GM18507 (cell line): ENCODE data around the gene ITPK1.

Experiments
- DNase-seq: peaks from one replicate; pipeline ENCODE4 v3.0.0; 2011; ENCODE audit warnings: low read depth; ENCODE audit not compliant: insufficient read length; ENCODE audit errors: extremely low spot score
- FAIRE-seq: peaks from 2 replicates; lab custom pipeline; 2011; peaks lifted over from hg19 to GRCh38; lab: Jason Lieb, UNC

The ITPK1 gene

GRCh38 chr14:93033983-93034670 is 81.6 kb downstream of the ITPK1 start:
- DNase-seq (peak; percentile 70), FAIRE-seq (peak; percentile 88)

- DNase-seq: no peak
- FAIRE-seq: no peak
Measured at GRCh38 chr14:93033084-93033982, 82.4 kb downstream of the ITPK1 start.

- FAIRE-seq (no peak), DNase-seq (no peak)
Measured at GRCh38 chr14:93032421-93032936, 83.2 kb downstream of the ITPK1 start.

- FAIRE-seq: no peak
- no peak for DNase-seq
Measured at GRCh38 chr14:93031505-93032315, 84.0 kb downstream of the ITPK1 start.

DNA sequence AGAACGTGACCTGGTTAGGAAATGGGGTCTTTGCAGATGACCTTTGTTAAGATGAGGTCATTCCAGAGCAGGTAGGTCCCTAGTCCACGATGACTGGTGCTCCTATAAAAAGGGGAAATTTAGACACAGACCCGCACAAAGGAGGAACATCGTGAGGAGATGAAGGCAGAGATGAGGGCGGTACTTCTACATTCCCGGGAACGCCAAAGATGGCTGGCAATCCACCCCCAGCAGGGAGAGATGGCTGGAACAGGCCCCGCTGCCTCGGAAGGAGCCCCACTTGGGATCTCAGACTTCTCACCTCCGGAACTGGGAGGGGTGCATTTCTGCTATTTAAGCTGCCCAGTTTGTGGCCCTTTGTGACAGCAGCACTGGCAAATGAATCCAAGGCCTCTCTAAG is 85.0 kb downstream of the ITPK1 start:
- FAIRE-seq (no peak), DNase-seq (no peak)

DNA sequence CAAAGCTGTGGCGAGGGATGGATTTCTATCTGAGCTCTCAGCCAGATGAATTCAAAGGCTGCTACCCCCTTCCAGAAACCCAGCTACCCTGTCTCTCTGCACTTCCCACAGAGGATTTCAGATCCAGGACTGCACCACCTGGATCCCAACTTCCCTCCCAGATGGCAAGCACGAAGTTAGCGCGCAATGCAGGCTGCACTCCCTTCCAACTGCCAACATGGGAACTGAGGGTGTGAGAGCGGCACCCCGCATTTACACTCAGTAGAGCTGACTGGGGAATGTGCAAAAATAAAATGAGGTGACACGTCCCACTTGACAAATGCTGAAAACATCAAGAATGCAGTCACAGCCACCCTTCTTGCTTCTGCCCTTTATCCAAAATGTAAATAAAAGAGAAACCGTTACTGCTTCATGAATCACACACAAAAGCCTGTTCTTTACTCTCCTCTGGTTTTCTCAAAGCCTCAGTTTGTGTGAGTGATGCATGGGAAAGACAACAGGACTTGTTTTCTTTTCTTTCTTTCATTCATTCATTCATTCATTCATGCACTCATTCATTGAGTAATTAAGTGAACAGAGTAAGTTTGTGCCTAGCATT is 85.7 kb downstream of the ITPK1 start:
- no peak for DNase-seq
- no peak for FAIRE-seq

DNA sequence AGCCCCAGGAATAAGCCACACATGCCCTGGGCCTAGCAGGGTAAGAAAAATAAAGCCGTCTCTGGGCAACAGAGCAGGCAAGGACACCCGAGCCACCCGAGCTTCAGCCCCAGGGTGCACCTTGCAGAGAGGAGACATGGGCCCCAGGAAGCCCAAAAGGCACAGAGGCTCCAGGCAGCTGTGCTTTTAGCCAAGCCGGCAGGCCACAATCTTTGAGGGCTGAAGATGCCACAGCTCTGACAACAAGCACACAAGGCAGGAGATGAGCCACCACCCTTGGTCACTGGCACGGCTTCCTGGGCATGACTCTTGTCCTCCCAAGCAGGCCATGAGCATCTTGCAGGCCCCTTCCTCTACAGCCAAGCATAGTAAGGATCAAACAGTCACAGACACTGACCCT is 86.3 kb downstream of the ITPK1 start:
- DNase-seq (no peak), FAIRE-seq (no peak)

GRCh38 chr14:93028724-93029076 is 87.0 kb downstream of the ITPK1 start:
- DNase-seq (no peak), FAIRE-seq (no peak)

DNA sequence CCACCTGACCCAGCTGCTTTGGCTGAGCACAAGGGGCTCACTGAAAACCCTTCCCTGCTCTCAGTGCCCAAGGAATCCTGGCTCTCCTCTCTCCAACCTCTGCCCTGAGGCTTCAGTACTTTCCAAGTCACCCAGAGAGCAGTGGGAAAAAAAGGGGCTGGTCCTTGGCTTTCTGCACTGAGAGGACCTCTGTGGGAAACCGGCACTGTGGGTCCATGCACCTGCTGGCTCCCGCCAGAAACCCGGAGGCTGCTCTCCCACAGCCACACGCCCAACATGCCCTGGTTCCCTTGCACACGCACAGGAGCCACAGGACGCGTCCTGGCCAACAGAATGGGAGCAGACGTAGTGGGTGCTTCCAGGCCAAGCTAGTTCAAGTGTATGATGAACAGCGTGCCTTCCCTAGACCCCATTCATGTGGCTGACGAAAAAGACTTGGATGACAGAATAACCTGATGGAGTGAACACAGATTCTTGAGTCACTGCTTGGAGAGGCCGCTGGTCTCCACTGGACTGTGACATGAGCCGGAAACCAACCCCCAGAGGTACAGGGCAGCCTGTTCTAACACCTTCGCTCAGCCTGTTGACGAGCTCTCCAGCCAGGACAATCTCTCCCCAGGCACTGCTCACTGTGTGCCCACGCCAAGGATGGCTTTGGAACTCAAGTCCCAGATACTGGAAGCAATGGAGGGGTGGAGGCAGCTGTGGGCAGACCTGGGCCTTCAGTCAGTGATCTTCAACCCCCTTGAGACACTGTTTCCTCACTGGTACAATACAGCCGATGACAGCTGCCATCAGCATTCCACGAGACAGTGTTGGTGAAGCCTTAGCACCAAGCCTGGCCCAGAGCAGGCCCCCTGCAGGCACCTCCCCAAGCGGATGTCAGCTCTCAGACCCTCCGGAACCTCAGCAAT is 87.7 kb downstream of the ITPK1 start:
- FAIRE-seq: peak; percentile 26

DNA sequence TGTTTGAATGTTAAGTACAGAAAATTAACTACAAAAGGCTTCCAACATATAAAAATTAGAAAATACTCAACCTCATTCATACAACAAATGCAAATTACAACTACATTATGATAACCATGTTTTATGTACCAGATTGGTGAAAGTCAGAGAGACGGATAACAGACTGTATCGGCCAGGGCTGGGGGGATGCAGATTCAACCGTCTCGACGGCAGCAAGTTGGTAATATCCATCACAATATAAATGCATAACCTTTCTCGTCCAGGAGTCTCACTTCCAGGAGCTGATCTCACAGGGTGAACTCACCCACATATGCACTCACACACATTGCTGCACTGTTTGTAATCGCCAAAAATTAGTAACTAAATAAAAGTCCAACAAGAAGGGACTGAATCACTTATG is 89.4 kb downstream of the ITPK1 start:
- DNase-seq: no peak
- no peak for FAIRE-seq

More for the DNA sequence above, 87.7 kb downstream of the ITPK1 start:
- DNase-seq: no peak

GRCh38 chr14:93025055-93025454 is 90.7 kb downstream of the ITPK1 start:
- DNase-seq (no peak), FAIRE-seq (no peak)

- no peak for FAIRE-seq
- DNase-seq: no peak
Measured at GRCh38 chr14:93024493-93024892, 91.2 kb downstream of the ITPK1 start.

DNA sequence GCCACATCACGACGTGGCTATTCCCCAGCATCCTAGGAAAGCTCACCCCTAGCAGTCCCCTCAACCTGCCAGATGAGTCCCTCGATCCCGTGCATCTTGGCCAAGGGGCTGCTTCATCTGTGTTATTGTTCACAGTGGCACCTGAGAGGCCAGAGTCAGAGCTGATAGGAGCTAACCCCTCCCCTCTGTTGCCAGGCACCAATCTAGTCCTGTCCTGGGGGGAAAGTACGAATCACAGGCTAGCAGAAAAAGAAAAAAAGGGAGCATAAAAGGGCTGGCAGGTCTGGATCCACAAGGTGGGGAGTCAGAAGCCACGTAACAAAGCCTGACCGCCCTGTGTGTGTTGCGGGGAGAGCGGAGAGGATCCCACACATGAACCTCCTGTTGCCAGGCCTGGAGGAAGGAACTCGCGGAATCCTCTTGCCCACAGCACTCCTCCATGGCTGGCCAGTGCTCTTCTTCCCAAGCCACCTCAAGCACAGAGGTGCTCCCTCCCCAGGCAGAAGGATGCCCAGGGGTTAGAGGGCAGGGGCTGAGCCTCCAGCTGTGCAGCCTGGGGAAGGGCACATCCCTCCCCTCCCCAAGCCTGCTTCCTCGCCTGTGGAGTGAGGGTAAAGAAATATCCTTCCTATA is 91.8 kb downstream of the ITPK1 start:
- DNase-seq: no peak
- no peak for FAIRE-seq

- FAIRE-seq: peak; percentile 15
- no peak for DNase-seq
Measured at GRCh38 chr14:93023039-93023438, 92.7 kb downstream of the ITPK1 start.

- no peak for DNase-seq
- FAIRE-seq: no peak
Measured at GRCh38 chr14:93019970-93020369, 95.8 kb downstream of the ITPK1 start.

GRCh38 chr14:93019367-93019843 is 96.3 kb downstream of the ITPK1 start:
- FAIRE-seq: no peak
- no peak for DNase-seq

DNA sequence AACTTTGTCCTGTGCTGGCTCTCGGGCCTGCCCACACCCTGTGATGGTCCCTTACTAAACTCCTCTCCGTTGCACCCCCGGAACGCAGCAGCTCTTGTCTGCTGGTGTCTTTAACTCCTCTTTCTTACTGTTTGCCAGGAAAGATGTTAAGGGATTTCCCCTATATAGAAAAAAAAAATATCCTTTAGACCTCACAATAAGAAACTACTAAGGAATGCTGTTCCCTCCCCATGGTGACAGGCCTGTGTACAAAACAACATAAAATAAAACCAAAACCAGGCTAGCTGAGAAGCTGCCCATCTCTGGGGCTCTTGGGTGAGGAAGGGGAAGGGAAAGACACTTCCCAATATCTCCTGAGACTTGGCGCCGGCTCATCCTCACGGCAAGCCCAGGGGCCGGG is 97.4 kb downstream of the ITPK1 start:
- DNase-seq (no peak), FAIRE-seq (no peak)

- DNase-seq (no peak), FAIRE-seq (no peak)
Measured at GRCh38 chr14:93017898-93018297, 97.8 kb downstream of the ITPK1 start.
